NCI-H1092 (cell line): ENCODE data around the gene SNAPIN.

Experiments used
- DNase-seq: peaks from one replicate; lab custom pipeline; 2025; lab: John Stamatoyannopoulos, UW

SNAPIN gene

DNA sequence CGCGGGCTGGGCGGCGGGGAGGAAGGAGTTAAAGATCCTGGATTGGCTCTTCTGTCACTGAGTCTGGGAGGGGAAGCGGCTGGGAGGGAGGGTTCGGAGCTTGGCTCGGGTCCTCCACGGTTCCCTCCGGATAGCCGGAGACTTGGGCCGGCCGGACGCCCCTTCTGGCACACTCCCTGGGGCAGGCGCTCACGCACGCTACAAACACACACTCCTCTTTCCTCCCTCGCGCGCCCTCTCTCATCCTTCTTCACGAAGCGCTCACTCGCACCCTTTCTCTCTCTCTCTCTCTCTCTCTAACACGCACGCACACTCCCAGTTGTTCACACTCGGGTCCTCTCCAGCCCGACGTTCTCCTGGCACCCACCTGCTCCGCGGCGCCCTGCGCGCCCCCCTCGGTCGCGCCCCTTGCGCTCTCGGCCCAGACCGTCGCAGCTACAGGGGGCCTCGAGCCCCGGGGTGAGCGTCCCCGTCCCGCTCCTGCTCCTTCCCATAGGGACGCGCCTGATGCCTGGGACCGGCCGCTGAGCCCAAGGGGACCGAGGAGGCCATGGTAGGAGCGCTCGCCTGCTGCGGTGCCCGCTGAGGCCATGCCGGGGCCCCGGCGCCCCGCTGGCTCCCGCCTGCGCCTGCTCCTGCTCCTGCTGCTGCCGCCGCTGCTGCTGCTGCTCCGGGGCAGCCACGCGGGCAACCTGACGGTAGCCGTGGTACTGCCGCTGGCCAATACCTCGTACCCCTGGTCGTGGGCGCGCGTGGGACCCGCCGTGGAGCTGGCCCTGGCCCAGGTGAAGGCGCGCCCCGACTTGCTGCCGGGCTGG, 20.2 kb downstream of the SNAPIN start, which contains the start of gene NPR1:
Gene NPR1, plus strand, starts transcription at position 170 of the 818 bp plus-strand sequence. Its CDS starts 421 bp downstream, at position 591.
- no peak for DNase-seq

DNA sequence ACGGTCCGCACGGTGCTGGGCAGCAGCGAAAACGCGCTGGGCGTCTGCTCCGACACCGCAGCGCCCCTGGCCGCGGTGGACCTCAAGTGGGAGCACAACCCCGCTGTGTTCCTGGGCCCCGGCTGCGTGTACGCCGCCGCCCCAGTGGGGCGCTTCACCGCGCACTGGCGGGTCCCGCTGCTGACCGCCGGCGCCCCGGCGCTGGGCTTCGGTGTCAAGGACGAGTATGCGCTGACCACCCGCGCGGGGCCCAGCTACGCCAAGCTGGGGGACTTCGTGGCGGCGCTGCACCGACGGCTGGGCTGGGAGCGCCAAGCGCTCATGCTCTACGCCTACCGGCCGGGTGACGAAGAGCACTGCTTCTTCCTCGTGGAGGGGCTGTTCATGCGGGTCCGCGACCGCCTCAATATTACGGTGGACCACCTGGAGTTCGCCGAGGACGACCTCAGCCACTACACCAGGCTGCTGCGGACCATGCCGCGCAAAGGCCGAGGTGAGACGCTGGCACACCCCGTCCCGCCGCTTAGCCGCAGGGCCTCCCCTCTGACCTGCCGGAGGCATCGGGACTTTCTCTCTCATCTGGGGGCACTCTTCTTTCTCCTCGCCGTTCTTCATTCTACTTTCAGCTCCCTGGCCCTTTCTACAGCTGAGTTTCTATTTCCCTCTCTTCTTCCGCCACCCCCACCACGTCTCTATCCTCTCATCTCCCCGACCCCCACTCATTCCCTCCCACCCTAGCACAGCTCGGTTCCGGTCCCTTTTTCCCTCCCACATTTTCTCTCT, 21.0 kb downstream of the SNAPIN start:
- no peak for DNase-seq

- DNase-seq = no peak
Measured at GRCh38 chr1:153680120-153680403, 21.6 kb downstream of the SNAPIN start.

- no peak for DNase-seq
Measured at GRCh38 chr1:153682730-153683129, 24.2 kb downstream of the SNAPIN start.

- DNase-seq = no peak
Measured at GRCh38 chr1:153683854-153684253, 25.4 kb downstream of the SNAPIN start.

DNA sequence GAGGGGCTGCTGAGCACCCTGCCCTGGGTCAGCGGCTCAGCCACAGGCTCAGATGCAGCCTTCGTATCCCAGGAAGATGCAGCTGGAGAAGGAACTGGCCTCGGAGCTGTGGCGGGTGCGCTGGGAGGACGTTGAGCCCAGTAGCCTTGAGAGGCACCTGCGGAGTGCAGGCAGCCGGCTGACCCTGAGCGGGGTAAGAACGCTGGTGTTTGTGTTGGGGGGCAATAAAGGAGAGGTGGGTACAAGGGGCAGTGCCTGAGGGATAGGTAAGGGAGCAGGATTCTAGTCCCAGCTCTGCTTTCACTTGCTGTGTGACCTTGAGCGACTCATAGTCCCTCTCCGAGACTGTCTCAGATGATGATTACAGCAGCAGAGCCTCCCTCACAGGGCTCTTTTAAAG, 26.4 kb downstream of the SNAPIN start:
- no peak for DNase-seq

GRCh38 chr1:153685544-153686340, 27.2 kb downstream of the SNAPIN start:
- no peak for DNase-seq

- DNase-seq = no peak
Measured at GRCh38 chr1:153687346-153688125, 29.0 kb downstream of the SNAPIN start.

DNA sequence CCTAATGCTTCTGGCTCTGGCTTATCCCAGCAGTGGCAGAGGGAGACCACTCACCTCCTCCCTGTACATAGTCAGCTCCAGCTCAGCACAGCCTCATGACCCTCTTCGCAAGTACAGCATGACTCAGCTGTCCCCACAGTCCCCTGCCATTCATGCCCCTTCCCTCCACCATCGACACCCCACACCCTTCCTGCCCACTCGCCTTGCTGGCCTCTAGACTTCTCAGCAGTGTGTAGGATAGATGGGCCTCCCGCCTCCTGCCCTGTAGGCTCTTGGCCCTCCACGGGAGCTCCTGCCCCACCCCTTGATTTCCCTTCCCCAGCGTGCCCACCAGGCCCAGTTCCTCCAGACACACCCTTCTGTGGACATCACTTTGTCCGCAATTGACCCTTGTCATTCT, 29.8 kb downstream of the SNAPIN start:
- no peak for DNase-seq

DNA sequence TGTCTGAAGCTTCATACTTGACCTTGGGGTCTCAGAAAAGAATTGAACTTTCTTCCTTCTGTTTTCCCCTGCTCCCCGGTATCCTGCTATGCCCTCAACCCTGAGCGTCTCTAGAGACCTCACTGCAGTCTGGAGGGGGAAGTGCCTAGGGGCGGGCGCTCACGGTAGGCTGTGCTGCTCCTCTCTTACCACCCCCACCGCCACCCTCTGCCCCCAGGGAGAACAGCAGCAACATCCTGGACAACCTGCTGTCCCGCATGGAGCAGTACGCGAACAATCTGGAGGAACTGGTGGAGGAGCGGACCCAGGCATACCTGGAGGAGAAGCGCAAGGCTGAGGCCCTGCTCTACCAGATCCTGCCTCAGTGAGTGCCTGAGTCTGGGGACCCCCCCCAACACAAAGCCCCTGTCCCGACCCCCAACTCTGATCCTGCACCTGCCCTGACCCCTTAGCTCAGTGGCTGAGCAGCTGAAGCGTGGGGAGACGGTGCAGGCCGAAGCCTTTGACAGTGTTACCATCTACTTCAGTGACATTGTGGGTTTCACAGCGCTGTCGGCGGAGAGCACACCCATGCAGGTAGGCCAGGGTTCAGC, 30.3 kb downstream of the SNAPIN start:
- DNase-seq = no peak

- no peak for DNase-seq
Measured at GRCh38 chr1:153693466-153693865, 35.0 kb downstream of the SNAPIN start.

DNA sequence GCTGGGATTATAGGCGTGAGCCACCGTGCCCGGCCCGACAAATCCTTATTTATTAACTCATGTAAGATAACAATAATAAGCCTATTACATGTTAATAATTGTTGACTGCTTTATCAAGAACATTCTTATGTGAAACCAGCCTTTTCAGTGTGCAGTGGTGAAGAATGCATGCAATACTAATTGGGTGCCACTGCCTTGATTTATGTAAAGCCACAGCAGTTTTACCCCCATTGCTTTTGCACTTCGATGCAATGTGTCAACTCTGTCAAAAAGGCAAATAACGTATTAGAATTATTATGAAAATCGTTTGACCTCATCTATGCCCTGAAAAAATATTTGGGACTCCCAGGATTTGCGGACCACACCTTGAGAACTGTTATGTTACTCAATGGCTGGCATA, 38.2 kb downstream of the SNAPIN start:
- no peak for DNase-seq

DNA sequence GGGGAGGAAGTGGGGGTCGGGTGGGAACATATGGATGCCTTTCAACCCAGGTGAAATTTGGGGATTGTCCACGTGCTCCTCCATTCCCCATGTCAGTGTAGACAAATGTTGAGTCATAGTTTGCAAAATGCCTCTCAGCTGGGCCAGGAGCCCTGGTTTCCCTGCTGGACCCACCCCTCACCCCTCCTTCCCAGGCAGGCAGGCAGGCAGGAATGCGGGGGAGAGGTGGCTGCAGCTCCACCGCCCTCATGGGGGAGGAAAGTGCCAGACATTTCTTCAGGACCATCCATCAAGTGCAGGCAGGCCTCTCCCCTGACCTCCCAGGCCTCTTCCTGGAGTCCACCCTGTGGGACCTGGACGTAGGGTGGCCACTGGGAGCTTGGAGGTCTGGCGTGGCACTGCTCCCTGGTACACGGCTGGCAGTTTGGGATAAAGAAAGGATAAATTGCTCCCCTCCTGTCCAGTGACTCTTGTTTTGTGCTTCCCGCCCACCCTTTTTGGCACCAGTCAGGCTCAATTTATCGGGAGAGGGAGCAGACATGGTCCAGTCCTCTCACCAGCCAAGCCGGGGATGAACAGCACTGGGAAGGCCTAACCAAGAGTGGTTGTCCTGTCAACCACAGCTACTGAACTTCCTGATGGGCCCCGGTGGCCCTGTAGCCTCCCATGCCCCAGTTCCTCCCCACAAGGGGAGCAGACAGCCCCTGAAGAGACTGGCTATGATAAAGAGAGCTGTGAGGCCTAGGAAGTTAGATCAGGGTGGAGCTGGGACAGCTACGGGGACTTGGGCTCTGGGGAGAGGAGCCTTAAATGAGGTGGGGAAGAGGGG, 38.9 kb downstream of the SNAPIN start:
- DNase-seq = no peak

- no peak for DNase-seq
Measured at GRCh38 chr1:153698020-153698922, 39.8 kb downstream of the SNAPIN start.

DNA sequence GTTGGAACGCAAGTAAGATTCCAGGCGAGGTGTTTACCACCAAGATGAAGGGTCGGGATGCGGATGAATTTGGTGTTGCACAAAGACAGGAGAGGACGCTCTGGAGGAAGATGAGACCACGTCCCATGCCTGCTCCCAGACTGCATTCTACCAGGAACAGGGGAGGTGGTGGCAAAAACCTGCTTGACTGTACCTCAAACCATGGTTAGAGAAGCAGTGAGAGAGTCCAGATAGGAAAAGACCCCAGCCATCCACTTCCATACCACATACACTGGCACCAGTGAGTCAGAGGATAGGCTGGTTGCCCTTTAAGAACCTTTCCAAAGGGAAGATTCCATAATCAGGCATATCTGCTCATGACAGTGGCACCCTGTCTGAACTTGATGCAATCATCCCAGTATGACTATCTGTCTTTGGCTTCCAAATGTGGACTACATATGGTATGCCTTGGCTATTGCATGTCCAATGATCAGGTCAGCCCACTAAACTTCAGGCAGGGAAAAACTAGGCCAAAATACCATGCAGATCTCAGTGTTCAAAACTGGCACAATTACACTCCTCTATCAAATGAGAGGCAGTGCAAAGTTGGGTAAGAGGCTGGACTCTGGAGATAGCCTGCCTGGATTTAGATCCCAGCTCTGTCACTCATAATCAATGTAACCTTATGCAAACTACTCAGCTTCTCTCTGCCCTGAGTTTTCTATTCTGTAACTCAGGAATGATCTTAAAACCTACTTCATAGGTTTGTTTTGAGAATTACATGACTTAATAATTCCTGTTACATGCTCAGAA, 40.6 kb downstream of the SNAPIN start:
- DNase-seq = no peak

DNA sequence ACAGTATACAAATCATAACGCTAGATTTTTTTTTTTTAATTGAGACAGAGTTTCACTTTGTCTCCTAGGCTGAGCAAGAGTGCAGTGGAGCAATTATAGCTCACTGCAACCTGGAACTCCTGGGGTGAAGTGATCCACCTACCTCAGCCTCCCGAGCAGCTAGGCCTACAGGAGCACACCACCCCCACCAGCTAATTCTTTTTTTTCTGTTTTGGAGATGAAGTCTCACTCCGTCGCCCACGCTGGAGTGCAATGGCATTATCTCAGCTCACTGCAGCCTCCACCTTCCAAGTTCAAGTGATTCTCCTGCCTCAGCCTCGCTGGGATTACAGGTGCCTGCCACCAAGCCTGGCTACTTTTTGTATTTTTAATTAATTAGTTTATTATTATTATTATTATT, 41.3 kb downstream of the SNAPIN start:
- no peak for DNase-seq

GRCh38 chr1:153705484-153705883, 47.0 kb downstream of the SNAPIN start:
- DNase-seq = no peak

- no peak for DNase-seq
Measured at GRCh38 chr1:153711026-153711425, 52.5 kb downstream of the SNAPIN start.
